GM12878 (cell line): Measurements from ENCODE around the gene ARAP3. TPM values are rescaled to one million over a fixed set of nuclear protein-coding genes. Genes with fewer than 3 reads are reported as not detected.

Experiments
- ATAC-seq: fragments of 200-7000 bp; cut with Tn5 transposase; 3 replicates; pipeline ENCODE4 v1.9.1; 2020; ENCODE audit warnings: mild to moderate bottlenecking, moderate library complexity
- BruUV-seq: library from RNA; stranded (reverse); fragments of 400-500 nt; replicated peaks from 2 replicates; lab custom pipeline; 2021; lab: Mats Ljungman, UMichigan
- CTCF ChIA-PET: fragments of 300-600 bp; sonication (Branson Sonifier 250); formaldehyde crosslinking; extraction: SDS; loops from one replicate; lab custom pipeline; 2021; ENCODE audit warnings: inconsistent platforms; lab: Yijun Ruan, JAX
- POLR2A ChIA-PET: fragments of 350-600 bp; formaldehyde crosslinking; extraction: SDS; loops from one replicate; lab custom pipeline; 2021; ENCODE audit warnings: inconsistent platforms; lab: Charles Lee
- RAD21 ChIA-PET: fragments of 300-600 bp; sonication (Branson Sonifier 250); formaldehyde crosslinking; loops from one replicate; lab custom pipeline; 2023; ENCODE audit warnings: antibody characterized with exemption; ENCODE audit not compliant: unreplicated experiment; lab: Charles Lee
- SMC1A ChIA-PET: fragments of 300-600 bp; sonication (Branson Sonifier 250); formaldehyde crosslinking; loops from one replicate; lab custom pipeline; 2023; ENCODE audit not compliant: unreplicated experiment, uncharacterized antibody; lab: Charles Lee
- DNase-seq: peaks from one replicate; pipeline ENCODE4 v3.0.0-alpha.2; 2011; ENCODE audit warnings: low read depth, low spot score
- FAIRE-seq: peaks from 3 replicates; lab custom pipeline; 2011; peaks lifted over from hg19 to GRCh38; lab: Jason Lieb, UNC
- H2AFZ ChIP-seq: 2 replicates; pipeline ENCODE4 v1.6.0; 2011; ENCODE audit warnings: low read depth, low read length, control low read depth; ENCODE audit not compliant: control insufficient read depth
- H3K27ac ChIP-seq: 2 replicates; pipeline ENCODE4 v1.5.1; 2011; ENCODE audit warnings: control low read depth; ENCODE audit not compliant: control insufficient read depth, insufficient read depth
- H3K27me3 ChIP-seq, 2 experiments: replicated peaks in 1 of 2; 2 replicates each; pipeline versions ENCODE4 v1.6.0 to v1.6.1; 2011; ENCODE audit warnings: low read length in 1 of 2; ENCODE audit not compliant: control insufficient read depth in 2 of 2, insufficient read depth in 2 of 2
- H3K36me3 ChIP-seq, 2 experiments: 2 replicates each; pipeline ENCODE4 v1.5.1; 2011; ENCODE audit warnings: low read length in 1 of 2; ENCODE audit not compliant: control insufficient read depth in 2 of 2, insufficient read depth in 2 of 2
- H3K4me1 ChIP-seq: 2 replicates; pipeline ENCODE4 v1.6.1; 2011; ENCODE audit warnings: mild to moderate bottlenecking, low read length, moderate library complexity, mixed read lengths; ENCODE audit not compliant: control insufficient read depth, insufficient read depth
- H3K4me2 ChIP-seq: 2 replicates; pipeline ENCODE4 v1.6.0; 2011; ENCODE audit warnings: control low read depth; ENCODE audit not compliant: control insufficient read depth, insufficient read depth
- H3K4me3 ChIP-seq: fragments of 200-600 bp; sonication (generic); 2 replicates; pipeline ENCODE4 v1.5.1; 2016
- H3K79me2 ChIP-seq: 2 replicates; pipeline ENCODE4 v1.6.0; 2011; ENCODE audit warnings: low read length; ENCODE audit not compliant: control insufficient read depth, insufficient read depth
- H3K9ac ChIP-seq: 2 replicates; pipeline ENCODE4 v1.8.0; 2011; ENCODE audit warnings: low read length, control low read depth, mixed read lengths; ENCODE audit not compliant: control insufficient read depth, insufficient read depth
- H3K9me3 ChIP-seq: replicated peaks from 3 replicates; pipeline ENCODE4 v1.5.1; 2011; ENCODE audit warnings: mild to moderate bottlenecking, low read length; ENCODE audit not compliant: control insufficient read depth, insufficient read depth
- H4K20me1 ChIP-seq: 2 replicates; pipeline ENCODE4 v1.6.0; 2011; ENCODE audit not compliant: control insufficient read depth, insufficient read depth
- IRF4 ChIP-seq: IDR thresholded peaks from 2 replicates; pipeline ENCODE4 v1.6.1; 2011; ENCODE audit warnings: low read depth, low read length
- MEF2B ChIP-seq: fragments of 450-650 bp; IDR thresholded peaks from 2 replicates; pipeline ENCODE4 v1.6.1; 2018; ENCODE audit warnings: mild to moderate bottlenecking, moderate library complexity; ENCODE audit not compliant: partially characterized antibody, poor library complexity, severe bottlenecking
- ZNF592 ChIP-seq: fragments of 450-650 bp; IDR thresholded peaks from 2 replicates; pipeline ENCODE4 v1.6.1; 2017; ENCODE audit warnings: mild to moderate bottlenecking, moderate library complexity
- WGBS: methylation state at CpG from one replicate; pipeline ENCODE4 v1.1.6; 2016; ENCODE audit warnings: low lambda C conversion rate; ENCODE audit not compliant: insufficient replicate concordance, insufficient coverage; ENCODE audit errors: missing lambda C conversion rate; 5-methylcytosine and 5-hydroxymethylcytosine counted together
- in situ Hi-C: fragments of 300-500 bp; cut with MboI; formaldehyde crosslinking; loops from 9 replicates; pipeline ENCODE4 v1.14.3; 2018; ENCODE audit warnings: mixed read lengths
- intact Hi-C: fragments of 100-400 bp; cut with micrococcal nuclease; formaldehyde crosslinking; loops from one replicate; pipeline ENCODE4 v1.14.2; 2022; ENCODE audit not compliant: unreplicated experiment
- polyA plus RNA-seq, 11 experiments: library from polyadenylated mRNA; depleted of rRNA in 4 of 11; unstranded in 6 of 11; stranded (reverse) in 5 of 11; fragments of >200 nt; fragmentation: Nextera tagmentation in 4 of 11; fragmentation: Illumina TruSeq in 1 of 11; extraction: Ambion mirVana in 4 of 11; extraction: Trizol in 1 of 11; gene quantifications; 1 replicate in 1 of 11; 2 replicates in 10 of 11; pipeline versions ENCODE4 v1.2.1 to v1.2.3, GENCODE V29; 2011 to 2016; ENCODE audit warnings: inconsistent platforms in 2 of 11, missing spikeins in 2 of 11, low read depth in 1 of 11
- total RNA-seq, 4 experiments: library from RNA; depleted of rRNA in 3 of 4; stranded (reverse); fragments of >200 nt in 3 of 4; fragmentation: Illumina TruSeq in 1 of 4; extraction: Trizol in 1 of 4; gene quantifications; 2 replicates each; pipeline versions ENCODE4 v1.2.1 to v1.2.3, GENCODE V29; 2013 to 2021

Gene ARAP3
- total and polyA plus RNA-seq, 10 of the 15 experiments (the other 5 are each of a cell fraction or from before 2014, with no cell fraction given), result 0.01 to 0.08 TPM; not detected in 8

GRCh38 chr5:141701360-141702119 is 19.5 kb upstream of the ARAP3 start:
- peaks cover 5 to 13% of the 10 kb centered on the region in 2 experiments; a peak in 3 of 4 replicates for H3K27me3 ChIP-seq
- in situ Hi-C loops, result no loop called here
- intact Hi-C loops, result loop anchor here (1.0 kb wide), 1 partner anchor 178 kb away; no protein-coding TSS in a partner anchor
- no peak for TF ChIP-seq ZNF592
- TF ChIP-seq MEF2B, result peak; percentile 88
- TF ChIP-seq IRF4, result 0 out of 2 replicates have a peak, but pooled peaks have one; percentile 33
- ChIA-PET RAD21 (interaction anchor here (0.6 to 4.1 kb wide), 9 partner anchors 9 to 277 kb away, joined by 3 to 25 read pairs (median 5); partner anchors contain the start of genes DELE1 and PCDH1), SMC1A (interaction anchor here (0.8 to 4.1 kb wide), 7 partner anchors 9 to 269 kb away, joined by 3 to 22 read pairs (median 5); partner anchors contain the start of gene PCDH1), POLR2A (interaction anchor here (1.8 kb wide), 1 partner anchor 178 kb away, joined by 4 read pairs; no protein-coding TSS in a partner anchor), CTCF (interaction anchor here (0.6 to 5.7 kb wide), 26 partner anchors 9 to 441 kb away, joined by 3 to 83 read pairs (median 4); partner anchors contain the start of genes DELE1, PCDH1 and PCDH12)
- H3K27ac ChIP-seq, result no peak overlapping the region
- peaks cover 12% of the 10 kb centered on the region for H3K4me1 ChIP-seq
- no TSS peak for BruUV-seq
- peak overlapping the region; percentile 94 for H3K4me2 ChIP-seq
- H2AFZ ChIP-seq, result no peak overlapping the region
- peak; percentile 81 for ATAC-seq
- no peak overlapping the region for H3K9ac ChIP-seq
- H4K20me1 ChIP-seq, result no peaks in the 10 kb centered on the region
- H3K79me2 ChIP-seq, result no peaks in the 10 kb centered on the region
- peak overlapping the region; percentile 50; the same call in 1 of the 2 replicates for H3K4me3 ChIP-seq
- H3K9me3 ChIP-seq, result no peaks in the 10 kb centered on the region
- DNase-seq, result peak; percentile 17
- WGBS, result 29% methylated on average over 16 of the region's 16 CpGs
- peak; percentile 72 for FAIRE-seq
- no peaks in the 10 kb centered on the region for H3K36me3 ChIP-seq
